ENCODE data around the gene NT5DC1. TPM values are rescaled to one million over a fixed set of nuclear protein-coding genes. Genes with fewer than 3 reads are reported as not detected.

The NT5DC1 gene
- total RNA-seq, 1 donor from 2014 or later, result 29.7 TPM

DNA sequence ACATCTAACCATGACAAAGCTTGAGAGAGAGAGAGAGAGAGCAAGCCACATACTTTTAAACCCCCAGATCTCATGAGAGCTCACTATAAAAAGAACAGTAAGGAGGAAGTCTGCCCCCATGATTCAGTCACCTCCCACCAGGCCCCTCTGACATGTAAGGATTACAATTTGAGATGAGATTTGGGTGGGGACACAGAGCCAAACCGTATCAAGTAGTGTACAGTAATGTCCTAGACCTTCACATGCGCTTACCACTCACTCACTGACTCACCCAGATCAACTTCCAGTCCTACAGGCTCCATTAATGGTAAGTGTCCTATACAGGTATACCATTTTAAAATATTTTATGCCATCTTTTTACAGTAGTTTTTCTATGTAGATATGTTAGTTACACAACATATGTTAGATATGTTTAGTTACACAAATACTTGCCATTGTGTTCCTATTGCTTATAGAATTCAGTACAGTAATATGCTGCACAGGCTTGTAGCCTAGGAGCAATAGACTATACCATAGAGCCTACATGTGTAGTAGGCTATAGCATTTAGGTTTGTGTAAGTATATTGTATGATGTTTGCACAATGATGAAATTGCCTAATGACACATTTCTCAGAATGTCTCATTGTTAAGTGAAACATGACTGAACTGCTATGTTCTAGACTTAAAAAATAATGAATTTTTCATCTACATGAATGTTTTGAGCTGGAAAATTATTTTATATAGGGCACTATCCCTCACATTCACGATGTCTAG is 167.4 kb downstream of the NT5DC1 start:
- H3K4me1 ChIP-seq (ENCODE audit: insufficient read depth, low read length), result peaks cover 5% of the 10 kb centered on the region
- no peak overlapping the region for H3K4me2 ChIP-seq (ENCODE audit: low read length)
- Mint-ChIP-seq H3K4me1 (ENCODE audit: low read depth, unreplicated experiment) (no peaks in the 10 kb centered on the region), H3K27me3 (ENCODE audit: low read depth, unreplicated experiment) (no peaks in the 10 kb centered on the region), H3K9me3 (ENCODE audit: unreplicated experiment) (peaks cover 6% of the 10 kb centered on the region), H3K36me3 (ENCODE audit: low read depth, unreplicated experiment) (peaks cover 19% of the 10 kb centered on the region), H3K4me3 (ENCODE audit: unreplicated experiment) (no peak overlapping the region), H3K27ac (ENCODE audit: unreplicated experiment) (no peak overlapping the region)
- no peak for TF ChIP-seq EZH2 (IDR thresholded peaks at IDR 0.05; ENCODE audit: insufficient read depth, low read length)
- no peak for TF ChIP-seq CTCF (IDR thresholded peaks at IDR 0.05; ENCODE audit: insufficient read depth, low read depth, low read length)
- FAIRE-seq, result no peak
- no peak overlapping the region for H3K4me3 ChIP-seq (ENCODE audit: insufficient read depth, low read depth, low read length)
- H3K79me2 ChIP-seq (ENCODE audit: insufficient read depth, low read length), result no peaks in the 10 kb centered on the region
- DNase-seq (ENCODE audit: low read depth), result peak; percentile 23
- no peaks in the 10 kb centered on the region for H4K20me1 ChIP-seq (ENCODE audit: insufficient read depth, low read length)
- no peak overlapping the region for H3K27ac ChIP-seq (ENCODE audit: low read depth, low read length)
- H3K9me3 ChIP-seq (ENCODE audit: insufficient read depth, low read depth, low read length), result peaks cover 4% of the 10 kb centered on the region
- no peaks in the 10 kb centered on the region for H3K36me3 ChIP-seq (ENCODE audit: insufficient read depth, low read length)
- no peak overlapping the region for H3K9ac ChIP-seq (ENCODE audit: low read length)
- no peak overlapping the region for H2AFZ ChIP-seq (ENCODE audit: low read depth, low read length)
- no peaks in the 10 kb centered on the region for H3K27me3 ChIP-seq (ENCODE audit: insufficient read depth, low read length)

DNA sequence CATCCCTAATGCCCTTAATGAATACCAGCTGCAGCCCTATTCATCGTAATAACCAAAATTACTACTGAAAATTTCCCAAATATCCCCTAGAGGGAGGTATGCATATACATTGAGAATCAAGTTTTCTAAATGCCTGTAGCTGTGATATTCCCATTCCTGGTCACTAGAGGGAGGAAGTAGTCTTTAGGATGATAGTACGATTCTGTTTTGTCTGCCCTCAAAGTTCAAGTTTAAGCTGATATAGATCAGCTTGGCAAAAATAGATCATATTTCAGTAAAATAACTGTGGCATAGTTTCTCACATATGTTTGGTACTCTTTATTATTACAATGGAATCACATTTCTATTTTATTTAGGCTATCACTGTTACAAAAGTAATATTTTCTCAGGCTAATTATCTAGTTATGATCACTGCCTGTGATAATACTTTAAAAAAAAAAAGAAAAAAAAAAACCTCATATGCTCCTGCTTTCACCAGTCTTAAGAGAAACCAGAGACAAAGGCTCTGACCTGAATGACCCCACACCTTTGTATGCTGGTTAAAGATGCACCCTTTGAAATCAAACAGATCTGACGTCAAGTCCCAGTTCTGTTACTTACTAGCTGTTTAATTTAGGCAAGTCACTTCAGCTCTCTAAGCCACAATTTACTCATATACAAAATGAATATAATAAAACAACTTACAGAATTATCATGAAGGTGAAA is 168.1 kb downstream of the NT5DC1 start:
- Histone ChIP-seq H3K9ac (ENCODE audit: low read length) (no peak overlapping the region), H3K4me1 (ENCODE audit: insufficient read depth, low read length) (peaks cover 5% of the 10 kb centered on the region), H4K20me1 (ENCODE audit: insufficient read depth, low read length) (no peaks in the 10 kb centered on the region), H3K27ac (ENCODE audit: low read depth, low read length) (no peak overlapping the region), H3K9me3 (ENCODE audit: insufficient read depth, low read depth, low read length) (no peaks in the 10 kb centered on the region), H3K4me2 (ENCODE audit: low read length) (no peak overlapping the region), H3K27me3 (ENCODE audit: insufficient read depth, low read length) (no peaks in the 10 kb centered on the region), H3K4me3 (ENCODE audit: insufficient read depth, low read depth, low read length) (no peak overlapping the region), H2AFZ (ENCODE audit: low read depth, low read length) (no peak overlapping the region), H3K79me2 (ENCODE audit: insufficient read depth, low read length) (no peaks in the 10 kb centered on the region), H3K36me3 (ENCODE audit: insufficient read depth, low read length) (peaks cover 6% of the 10 kb centered on the region)
- DNase-seq (ENCODE audit: low read depth), result peak; percentile 63
- Mint-ChIP-seq H3K9me3 (ENCODE audit: unreplicated experiment) (peaks cover 3% of the 10 kb centered on the region), H3K36me3 (ENCODE audit: low read depth, unreplicated experiment) (peaks cover 13% of the 10 kb centered on the region), H3K27me3 (ENCODE audit: low read depth, unreplicated experiment) (no peaks in the 10 kb centered on the region), H3K4me3 (ENCODE audit: unreplicated experiment) (no peak overlapping the region), H3K4me1 (ENCODE audit: low read depth, unreplicated experiment) (no peaks in the 10 kb centered on the region), H3K27ac (ENCODE audit: unreplicated experiment) (no peak overlapping the region)
- peak; percentile 73 for FAIRE-seq
- TF ChIP-seq EZH2 (IDR thresholded peaks at IDR 0.05; ENCODE audit: insufficient read depth, low read length), result no peak
- TF ChIP-seq CTCF (IDR thresholded peaks at IDR 0.05; ENCODE audit: insufficient read depth, low read depth, low read length), result peak; percentile 99

All from astrocyte (in vitro differentiated cells and primary cell).